Measurements from ENCODE around the gene OGDH.

DNA sequence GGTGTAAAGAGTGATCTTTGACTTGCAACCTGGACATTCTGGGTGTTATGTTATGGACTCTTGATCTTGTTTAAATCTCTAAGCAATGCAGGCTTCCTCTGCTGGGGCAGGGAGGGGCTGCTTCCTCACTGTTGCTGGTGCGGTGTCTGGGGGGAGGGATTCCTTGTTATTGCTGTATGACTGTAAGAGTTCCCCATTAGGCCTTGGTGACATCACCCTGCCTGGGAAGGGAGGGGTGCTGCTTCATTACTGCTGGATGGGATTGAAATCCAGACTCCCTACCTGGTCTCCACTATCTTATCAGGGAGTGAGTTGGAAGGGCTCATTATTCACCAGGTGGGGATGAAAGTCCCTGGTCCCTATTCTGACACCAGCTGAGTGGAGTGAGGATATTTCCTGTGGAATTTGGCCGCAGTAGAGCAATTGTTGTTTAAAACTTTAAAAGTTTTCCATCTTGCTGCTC, 8.8 kb downstream of the OGDH start:
- TF ChIP-seq POLR2AphosphoS5 (IDR thresholded peaks at IDR 0.05; ENCODE audit: borderline replicate concordance, low read depth, low read length) (no peak), EZH2 (IDR thresholded peaks at IDR 0.05) (no peak)
